Smooth muscle cell of the brain vasculature (primary cell): ENCODE results near the gene FGD2.
A peak's percentile ranks its signal among the peaks of the same experiment; 100 is the strongest.

Experiments used
- DNase-seq: peaks from one replicate; pipeline ENCODE4 v3.0.0-alpha.2; 2012; ENCODE audit warnings: low read depth, low spot score

Gene FGD2

GRCh38 chr6:37017606-37018197, 12.2 kb downstream of the FGD2 start:
- DNase-seq, result no peak

GRCh38 chr6:37018198-37019064, 13.0 kb downstream of the FGD2 start:
- DNase-seq, result peak; percentile 70

- no peak for DNase-seq
Observed at GRCh38 chr6:37019065-37019450, 13.6 kb downstream of the FGD2 start.

DNA sequence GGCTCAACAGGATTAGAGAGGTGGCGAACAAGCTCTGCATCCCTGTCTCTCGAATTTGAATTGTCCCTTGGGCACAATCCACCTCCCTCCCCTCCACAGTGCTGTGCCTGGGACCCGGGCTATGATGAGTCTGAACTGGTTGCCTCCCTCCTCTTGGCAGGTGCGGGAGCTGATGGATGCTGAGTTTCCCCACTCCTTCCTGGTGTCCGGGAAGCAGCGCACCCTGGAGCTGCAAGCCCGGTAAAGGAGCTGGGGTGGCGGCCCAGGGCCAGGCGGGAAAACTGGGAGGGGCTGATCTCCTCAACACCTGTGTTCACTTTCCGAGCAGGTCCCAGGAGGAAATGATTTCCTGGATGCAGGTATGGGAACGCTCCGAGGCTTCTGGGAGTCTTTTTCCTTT, 14.9 kb downstream of the FGD2 start:
- no peak for DNase-seq

DNA sequence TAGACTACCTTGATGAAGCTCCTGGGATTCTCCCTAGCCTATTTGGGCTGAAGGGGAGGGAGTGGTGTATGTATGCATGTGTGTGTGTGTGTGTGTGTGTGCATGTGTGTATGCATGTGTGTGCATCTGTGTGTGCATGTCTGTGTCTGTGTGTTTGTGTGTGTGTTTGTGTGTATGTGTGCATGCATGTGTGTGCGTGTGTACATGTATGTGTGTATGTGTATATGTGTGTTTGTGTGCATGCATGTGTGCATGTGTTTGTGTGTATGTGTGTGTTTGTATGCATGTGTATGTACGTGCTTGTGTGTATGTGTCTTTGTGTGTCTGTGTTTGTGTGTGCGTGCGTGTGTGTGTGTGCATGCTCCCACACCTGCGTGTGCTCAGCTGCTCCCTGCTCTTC, 15.4 kb downstream of the FGD2 start:
- DNase-seq, result no peak

DNA sequence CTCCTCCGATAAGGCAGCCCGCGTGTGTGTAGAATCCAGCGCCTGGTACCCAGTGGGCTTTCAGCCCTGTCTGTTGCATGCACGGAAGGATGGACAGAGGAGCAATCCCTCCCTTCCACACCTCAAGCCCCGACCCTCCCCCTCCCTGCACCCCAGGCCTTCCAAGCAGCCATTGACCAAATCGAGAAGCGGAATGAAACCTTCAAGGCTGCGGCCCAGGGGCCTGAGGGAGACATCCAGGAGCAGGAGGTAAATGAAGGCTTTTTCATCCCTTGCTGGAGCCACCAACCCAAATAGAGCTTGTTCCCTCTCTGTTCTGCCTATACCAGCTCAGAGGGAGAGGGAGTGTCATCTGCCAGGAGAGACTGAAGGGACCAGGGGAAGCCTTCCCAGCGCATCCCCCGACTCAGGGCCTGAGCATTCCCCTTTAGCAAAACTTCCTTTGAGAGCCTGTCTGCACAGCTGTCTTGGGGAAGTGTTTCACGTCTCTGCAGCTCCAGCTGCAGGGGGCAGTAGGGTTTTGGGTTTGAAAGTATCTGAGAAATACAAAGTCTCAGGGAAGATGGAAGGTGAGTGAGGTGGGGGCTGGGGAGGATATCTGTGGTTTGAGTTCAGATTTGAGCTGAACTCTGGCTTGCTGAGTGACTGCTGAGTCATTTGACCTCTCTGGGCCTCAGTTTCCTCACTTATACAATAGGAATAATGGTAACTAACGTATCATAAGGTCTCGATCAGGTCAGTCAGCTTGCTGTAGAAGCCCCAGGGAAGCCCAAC, 16.1 kb downstream of the FGD2 start:
- DNase-seq, result peak; percentile 32

DNA sequence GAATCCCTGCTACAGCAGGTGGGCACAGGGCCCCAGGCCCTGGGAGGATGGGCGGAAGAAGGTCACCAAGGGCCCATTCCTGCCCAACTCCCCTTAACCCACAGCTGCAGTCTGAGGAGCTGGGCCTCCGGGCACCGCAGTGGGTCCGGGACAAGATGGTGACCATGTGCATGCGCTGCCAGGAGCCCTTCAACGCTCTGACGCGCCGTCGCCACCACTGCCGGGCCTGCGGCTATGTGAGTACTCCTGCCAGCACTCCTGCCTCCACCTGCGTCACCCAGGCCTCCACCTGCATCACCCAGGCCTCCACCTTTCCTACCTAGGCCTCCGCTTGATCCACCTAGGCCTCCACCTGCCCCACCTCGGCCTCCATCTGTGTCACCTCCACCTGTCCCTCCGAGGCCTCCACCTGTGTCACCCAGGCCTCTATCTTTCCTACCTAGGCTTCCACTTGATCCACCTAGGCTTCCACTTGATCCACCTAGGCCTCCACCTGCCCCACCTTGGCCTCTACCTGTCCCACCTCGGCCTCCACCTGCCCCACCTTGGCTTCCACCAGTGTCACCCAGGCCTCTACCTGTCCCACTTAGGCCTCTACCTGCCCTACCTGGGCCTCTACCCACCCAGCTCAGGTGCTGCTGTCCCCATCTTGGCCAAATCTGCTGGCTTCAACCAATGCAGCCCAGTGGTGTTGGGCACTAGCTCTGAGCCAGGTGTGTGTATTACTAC, 16.8 kb downstream of the FGD2 start:
- DNase-seq, result no peak

- DNase-seq, result no peak
Observed at GRCh38 chr6:37024656-37025337, 19.3 kb downstream of the FGD2 start.

- DNase-seq, result no peak
Observed at GRCh38 chr6:37025621-37026466, 20.4 kb downstream of the FGD2 start.

GRCh38 chr6:37027036-37027720, 21.7 kb downstream of the FGD2 start:
- DNase-seq, result no peak

DNA sequence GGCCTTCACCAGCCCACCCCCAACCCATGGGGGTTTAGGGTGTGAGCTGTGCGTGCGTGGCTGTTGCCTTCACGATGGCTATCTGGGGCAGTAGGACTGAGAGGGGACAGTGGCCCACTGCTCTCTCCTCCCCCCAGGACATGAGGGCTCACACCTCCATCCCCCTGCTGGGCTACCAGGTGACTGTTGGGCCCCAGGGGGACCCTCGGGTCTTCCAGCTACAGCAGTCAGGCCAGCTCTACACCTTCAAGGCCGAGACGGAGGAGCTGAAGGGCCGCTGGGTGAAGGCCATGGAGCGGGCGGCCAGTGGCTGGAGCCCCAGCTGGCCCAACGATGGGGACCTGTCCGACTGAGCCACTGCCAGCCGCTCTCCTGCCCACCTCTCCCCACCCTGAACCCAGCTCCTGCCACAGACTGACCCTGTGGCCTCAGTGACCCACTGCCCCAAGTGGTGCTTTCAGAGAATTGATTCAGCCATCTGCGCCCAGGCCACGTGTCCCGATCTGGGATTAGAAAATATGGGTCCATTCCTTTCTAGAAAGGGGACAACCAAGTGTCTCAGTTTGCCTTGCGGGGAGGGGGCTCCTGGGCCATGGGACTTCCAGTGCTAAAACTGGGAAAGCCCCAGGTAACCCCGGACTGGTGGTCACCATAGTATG, 22.5 kb downstream of the FGD2 start:
- no peak for DNase-seq

DNA sequence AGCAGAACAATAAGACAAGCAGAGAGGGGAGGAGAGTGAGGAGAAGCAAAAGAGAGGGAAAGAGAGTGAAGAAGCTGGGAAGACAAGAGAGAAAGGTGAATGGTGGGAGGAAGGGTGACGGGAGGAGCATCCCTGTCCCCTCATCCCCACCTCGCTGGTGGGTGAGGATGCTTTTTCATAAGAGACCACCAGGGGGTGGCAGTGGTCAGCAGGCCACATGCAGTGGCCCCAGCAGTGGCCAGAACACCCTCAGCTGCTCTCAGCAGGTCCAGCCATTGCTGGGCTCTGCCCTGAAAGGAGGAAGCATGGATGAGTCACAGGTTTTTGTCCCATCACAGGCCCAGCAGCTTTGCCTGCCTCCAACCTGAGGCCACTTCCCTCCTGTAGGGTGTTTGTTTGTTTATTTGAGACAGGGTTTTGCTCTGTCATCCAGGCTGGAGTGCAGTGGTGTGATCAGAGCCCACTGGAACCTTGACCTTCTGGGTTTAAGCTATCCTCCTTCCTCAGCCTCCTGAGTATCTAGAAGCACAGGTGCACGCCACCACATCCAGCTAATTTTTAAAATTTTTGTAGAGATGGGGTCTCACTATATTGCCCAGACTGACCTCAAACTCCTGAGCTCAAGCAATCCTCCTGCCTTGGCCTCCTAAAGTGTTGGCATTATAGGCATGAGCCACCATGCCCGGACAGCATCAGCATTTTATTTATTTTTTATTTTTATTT, 24.0 kb downstream of the FGD2 start:
- DNase-seq, result peak; percentile 33

- DNase-seq, result no peak
Observed at GRCh38 chr6:37030599-37030998, 25.1 kb downstream of the FGD2 start.

DNA sequence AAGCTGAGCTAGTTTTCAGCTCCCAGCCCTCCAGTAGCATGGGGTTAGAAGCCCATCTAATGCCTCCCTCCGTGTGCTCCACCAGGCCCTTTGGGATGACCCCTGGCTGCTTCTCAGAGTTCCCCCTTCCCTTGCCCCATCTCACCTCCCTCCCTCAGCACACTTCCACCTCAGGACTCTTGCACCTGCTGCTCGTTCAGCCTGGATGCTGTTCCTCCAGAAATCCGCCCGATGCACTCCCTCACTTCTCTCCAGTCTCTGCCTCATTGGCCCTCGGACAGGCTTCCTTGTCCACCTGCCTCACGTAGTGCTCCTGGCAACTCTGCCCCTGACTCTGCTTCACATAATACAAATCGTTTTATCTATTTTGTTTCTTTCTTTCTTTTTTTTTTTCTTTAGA, 26.8 kb downstream of the FGD2 start:
- DNase-seq, result no peak

DNA sequence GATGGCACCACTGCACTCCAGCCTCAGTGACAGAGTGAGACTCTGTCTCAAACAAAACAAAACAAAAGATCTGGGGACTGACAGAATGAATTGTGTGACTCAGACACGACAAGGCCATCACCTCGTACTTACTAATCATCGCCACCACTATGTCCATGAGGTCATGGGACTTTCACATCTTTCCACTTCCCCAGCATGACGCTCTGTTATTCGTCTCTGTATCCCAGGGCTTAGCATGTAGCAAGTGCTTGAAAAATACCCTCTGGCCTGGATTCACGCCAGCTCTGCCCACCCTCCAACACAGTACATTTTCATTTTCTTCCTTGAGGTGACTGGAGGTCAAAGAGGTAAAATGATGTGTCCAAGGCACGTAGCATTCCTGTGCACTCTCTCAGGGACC, 27.8 kb downstream of the FGD2 start:
- DNase-seq, result no peak

GRCh38 chr6:37033819-37034795, 28.7 kb downstream of the FGD2 start:
- DNase-seq, result no peak

DNA sequence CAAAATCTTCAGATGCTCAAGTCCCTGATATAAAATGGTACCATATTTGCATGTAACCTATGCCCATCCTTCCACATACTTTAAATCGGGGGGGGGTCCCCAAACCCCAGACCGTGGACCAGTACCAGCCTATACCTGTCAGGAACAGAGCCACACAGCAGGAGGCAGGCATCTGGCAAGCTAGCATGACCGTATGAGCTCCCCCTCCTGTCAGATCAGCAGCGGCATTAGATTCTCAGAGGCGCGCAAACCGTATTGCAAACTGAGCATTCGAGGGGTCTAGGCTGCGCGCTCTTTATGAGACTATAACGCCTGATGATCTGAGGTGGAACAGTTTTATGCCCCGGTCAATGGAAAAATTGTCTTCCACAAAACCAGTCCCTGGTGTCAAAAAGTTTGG, 30.7 kb downstream of the FGD2 start:
- DNase-seq, result no peak
